Stomach (tissue), 9 donors: ENCODE measurements around the gene CERS6. TPM values are rescaled to one million over a fixed set of nuclear protein-coding genes. Genes with fewer than 3 reads are reported as not detected.
A peak's percentile ranks its signal among the peaks of the same experiment; 100 is the strongest.

Source experiments
- DNase-seq, 2 donors: peaks; one replicate each; pipeline versions ENCODE4 v3.0.0 to v3.0.0-alpha.2; 2013 to 2019
- H3K27ac ChIP-seq, 5 donors: fragments of 200-600 bp in 4 of 5; sonication (generic) in 4 of 5; one replicate each; pipeline ENCODE4 v1.5.1; 2013 to 2019; ENCODE audit warnings: mild to moderate bottlenecking in 1 of 5, moderate library complexity in 1 of 5
- H3K27me3 ChIP-seq, 3 donors: fragments of 200-600 bp; sonication (generic); one replicate each; pipeline ENCODE4 v1.5.1; 2017 to 2019; ENCODE audit warnings: mixed run types in 1 of 3
- H3K36me3 ChIP-seq, 4 donors: fragments of 200-600 bp; sonication (generic); 1 replicate in 3 of 4; 2 replicates in 1 of 4; pipeline ENCODE4 v1.5.1; 2016 to 2019
- H3K4me1 ChIP-seq, 4 donors: fragments of 200-600 bp; sonication (generic); one replicate each; pipeline ENCODE4 v1.5.1; 2016 to 2019
- H3K4me3 ChIP-seq, 4 donors: fragments of 200-600 bp; sonication (generic) in 3 of 4; one replicate each; pipeline ENCODE4 v1.5.1; 2016 to 2019; ENCODE audit warnings: mild to moderate bottlenecking in 1 of 4
- H3K9me3 ChIP-seq, 4 donors: fragments of 200-600 bp; sonication (generic); one replicate each; pipeline ENCODE4 v1.5.1; 2016 to 2019
- EP300 ChIP-seq: sonication (generic); formaldehyde crosslinking; IDR thresholded peaks from one replicate; pipeline ENCODE4 v1.6.1; 2017; ENCODE audit warnings: antibody characterized with exemption
- POLR2A ChIP-seq, 4 donors: fragments of 450-650 bp; IDR thresholded peaks; one replicate each; pipeline ENCODE4 v1.6.1; 2016; ENCODE audit warnings: antibody characterized with exemption in 4 of 4, control low read depth in 2 of 4, mild to moderate bottlenecking in 1 of 4, moderate library complexity in 1 of 4
- POLR2AphosphoS5 ChIP-seq, 3 donors: sonication (generic); formaldehyde crosslinking; IDR thresholded peaks; one replicate each; pipeline ENCODE4 v1.6.1; 2016; ENCODE audit warnings: antibody characterized with exemption in 3 of 3
- WGBS, 5 donors: extraction: QIAGEN DNeasy Blood & Tissue Kit in 3 of 5; methylation state at CpG; one replicate each; pipeline versions ENCODE4 v1.1.5 to v1.1.7; 2013 to 2018; 5-methylcytosine and 5-hydroxymethylcytosine counted together
- intact Hi-C: fragments of 100-400 bp; cut with DNase I; formaldehyde crosslinking; loops from one replicate; pipeline ENCODE4 v1.15.1; 2023; ENCODE audit warnings: low total_unique reads
- polyA plus RNA-seq, 3 donors: library from polyadenylated mRNA; stranded (reverse); fragments of 200-250 nt; gene quantifications; one replicate each; pipeline ENCODE4 v1.2.3, GENCODE V29; 2013
- total RNA-seq, 5 donors: library from RNA; depleted of rRNA; stranded (reverse); fragments of >200 nt; gene quantifications; one replicate each; pipeline versions ENCODE4 v1.1.0 to v1.2.3, GENCODE V29; 2014 to 2016
- TF ChIP-seq, protein P1 (sequence below), 7 experiments: fragments of 450-650 bp in 4 of 7; fragments of 200-600 bp in 3 of 7; sonication (generic) in 3 of 7; IDR thresholded peaks; one replicate each; pipeline ENCODE4 v1.5.1; 2016 to 2019; ENCODE audit warnings: antibody characterized with exemption in 7 of 7, control low read depth in 2 of 7, mild to moderate bottlenecking in 1 of 7
- donor health status: healthy with polysubstance abuse.
- donor health status: Bipolar disorder and iron deficiency.
- donor health status: healthy.

The CERS6 gene
- total and polyA plus RNA-seq, 8 donors = 4.0 to 102 (median 53.2) TPM

DNA sequence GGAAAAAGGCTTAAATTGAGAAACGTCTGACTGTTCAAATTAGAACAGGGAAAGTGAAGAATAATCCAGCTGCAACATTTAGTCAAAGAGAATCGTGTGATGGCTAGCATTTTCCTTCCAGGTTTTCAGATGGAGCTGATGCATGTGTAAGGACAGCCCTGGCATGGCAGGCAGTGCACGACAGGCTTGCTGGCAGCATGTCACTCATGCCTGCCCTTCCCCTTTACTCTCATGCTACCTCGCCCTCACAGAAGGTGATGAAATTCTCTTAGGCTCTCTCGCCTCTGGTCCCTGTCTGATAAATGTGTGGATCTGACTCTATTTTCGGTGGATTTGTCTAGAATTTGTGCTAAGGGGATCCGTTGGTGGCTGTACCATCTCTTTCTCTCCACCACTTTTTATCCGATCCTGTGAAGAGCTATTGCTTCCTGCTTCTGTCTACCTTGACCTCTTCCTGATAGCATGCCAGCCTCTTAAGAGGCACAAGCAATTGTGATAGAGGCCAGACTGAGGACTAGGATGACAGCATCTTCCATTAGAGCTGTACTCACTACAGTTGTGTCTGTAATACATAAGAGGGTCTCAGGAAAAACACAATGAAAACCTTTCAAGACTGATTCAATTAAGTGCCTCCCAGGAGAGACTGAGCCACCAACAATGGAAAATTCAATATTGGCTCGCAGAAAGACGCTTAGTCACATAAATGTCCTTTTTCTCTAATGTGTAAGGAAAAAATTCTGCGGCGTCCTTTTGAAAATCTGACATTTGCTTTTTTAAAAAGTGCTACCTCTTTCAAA lies 280.8 kb downstream of the CERS6 start:
- 88 to 93% (median 90%) methylated on average over 12 of the region's 12 CpGs for WGBS, 5 donors
- Histone ChIP-seq H3K9me3 (no peaks in the 10 kb centered on the region), H3K27me3 (no peaks in the 10 kb centered on the region), H3K4me1 (peaks cover 0 to 25% (median 9%) of the 10 kb centered on the region in 4 donors), H3K36me3 (peaks cover 0 to 3% (median 0%) of the 10 kb centered on the region in 4 donors), H3K4me3 (no peak overlapping the region), H3K27ac (no peak overlapping the region)
- intact Hi-C loops = no loop called here
- TF ChIP-seq POLR2AphosphoS5 (IDR thresholded peaks at IDR 0.05) (no peak), EP300 (no peak), POLR2A (IDR thresholded peaks at IDR 0.05) (no peak)
- TF ChIP-seq, protein P1, sequence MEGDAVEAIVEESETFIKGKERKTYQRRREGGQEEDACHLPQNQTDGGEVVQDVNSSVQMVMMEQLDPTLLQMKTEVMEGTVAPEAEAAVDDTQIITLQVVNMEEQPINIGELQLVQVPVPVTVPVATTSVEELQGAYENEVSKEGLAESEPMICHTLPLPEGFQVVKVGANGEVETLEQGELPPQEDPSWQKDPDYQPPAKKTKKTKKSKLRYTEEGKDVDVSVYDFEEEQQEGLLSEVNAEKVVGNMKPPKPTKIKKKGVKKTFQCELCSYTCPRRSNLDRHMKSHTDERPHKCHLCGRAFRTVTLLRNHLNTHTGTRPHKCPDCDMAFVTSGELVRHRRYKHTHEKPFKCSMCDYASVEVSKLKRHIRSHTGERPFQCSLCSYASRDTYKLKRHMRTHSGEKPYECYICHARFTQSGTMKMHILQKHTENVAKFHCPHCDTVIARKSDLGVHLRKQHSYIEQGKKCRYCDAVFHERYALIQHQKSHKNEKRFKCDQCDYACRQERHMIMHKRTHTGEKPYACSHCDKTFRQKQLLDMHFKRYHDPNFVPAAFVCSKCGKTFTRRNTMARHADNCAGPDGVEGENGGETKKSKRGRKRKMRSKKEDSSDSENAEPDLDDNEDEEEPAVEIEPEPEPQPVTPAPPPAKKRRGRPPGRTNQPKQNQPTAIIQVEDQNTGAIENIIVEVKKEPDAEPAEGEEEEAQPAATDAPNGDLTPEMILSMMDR (IDR thresholded peaks at IDR 0.05) = no peak
- no peak for DNase-seq

DNA sequence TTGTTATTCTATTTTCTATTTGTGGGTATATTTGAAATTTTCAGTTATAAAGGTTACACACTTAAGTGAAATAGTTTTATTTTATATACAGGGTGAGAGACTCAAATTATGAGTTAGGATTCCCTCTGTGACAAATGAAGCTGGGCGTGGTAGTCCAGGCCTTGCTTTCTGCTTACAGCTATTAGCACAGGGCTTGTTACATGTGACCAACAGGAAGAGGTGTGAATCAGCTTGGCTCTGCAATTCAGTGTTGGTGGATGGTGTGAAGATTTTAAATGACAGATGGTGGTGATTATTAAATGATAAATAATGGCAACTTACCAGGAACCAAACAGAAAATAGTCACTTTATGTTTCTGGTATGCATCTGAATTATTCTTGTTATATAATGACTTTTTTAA lies 282.0 kb downstream of the CERS6 start:
- peaks cover 0 to 3% (median 0%) of the 10 kb centered on the region in 4 donors for H3K36me3 ChIP-seq
- WGBS, 5 donors = 80 to 93% (median 86%) methylated on average over 1 of the region's 1 CpG
- H3K4me3 ChIP-seq = no peak overlapping the region
- intact Hi-C loops = no loop called here
- DNase-seq = peak in 1 of 2 donors; percentile 42
- TF ChIP-seq POLR2AphosphoS5 (IDR thresholded peaks at IDR 0.05) (no peak), EP300 (no peak), POLR2A (IDR thresholded peaks at IDR 0.05) (no peak)
- TF ChIP-seq, protein P1 (IDR thresholded peaks at IDR 0.05) = no peak
- H3K27me3 ChIP-seq = no peaks in the 10 kb centered on the region
- peaks cover 0 to 32% (median 12%) of the 10 kb centered on the region in 4 donors for H3K4me1 ChIP-seq
- H3K9me3 ChIP-seq = no peaks in the 10 kb centered on the region
- H3K27ac ChIP-seq = no peak overlapping the region

DNA sequence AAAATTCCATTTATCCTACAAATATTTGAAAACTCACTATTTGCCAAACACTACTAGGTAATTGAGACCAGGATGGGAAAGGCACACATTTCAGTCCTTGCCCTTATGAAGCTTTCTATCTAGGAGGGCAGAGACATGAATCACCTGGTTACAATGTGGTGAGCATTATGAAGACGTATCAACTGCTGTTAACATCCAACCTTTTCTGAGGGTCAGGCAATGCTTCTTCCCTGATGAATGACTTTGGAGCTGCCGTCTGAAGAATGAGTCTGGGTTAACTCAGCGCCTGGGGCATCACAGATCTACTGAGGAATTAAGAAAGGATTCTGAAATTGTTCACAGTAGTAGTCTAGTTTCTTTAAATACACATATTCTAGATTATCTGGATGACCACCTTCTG lies 284.3 kb downstream of the CERS6 start:
- TF ChIP-seq EP300 (no peak), POLR2AphosphoS5 (IDR thresholded peaks at IDR 0.05) (no peak), POLR2A (IDR thresholded peaks at IDR 0.05) (no peak)
- TF ChIP-seq, protein P1 (IDR thresholded peaks at IDR 0.05) = no peak
- H3K27ac ChIP-seq = no peak overlapping the region
- intact Hi-C loops = no loop called here
- 82 to 98% (median 92%) methylated on average over 3 of the region's 3 CpGs for WGBS, 5 donors
- peaks cover 0 to 42% (median 19%) of the 10 kb centered on the region in 4 donors for H3K4me1 ChIP-seq
- H3K4me3 ChIP-seq = no peak overlapping the region
- H3K27me3 ChIP-seq = no peaks in the 10 kb centered on the region
- no peak for DNase-seq
- H3K36me3 ChIP-seq = peaks cover 0 to 3% (median 0%) of the 10 kb centered on the region in 4 donors
- no peaks in the 10 kb centered on the region for H3K9me3 ChIP-seq

DNA sequence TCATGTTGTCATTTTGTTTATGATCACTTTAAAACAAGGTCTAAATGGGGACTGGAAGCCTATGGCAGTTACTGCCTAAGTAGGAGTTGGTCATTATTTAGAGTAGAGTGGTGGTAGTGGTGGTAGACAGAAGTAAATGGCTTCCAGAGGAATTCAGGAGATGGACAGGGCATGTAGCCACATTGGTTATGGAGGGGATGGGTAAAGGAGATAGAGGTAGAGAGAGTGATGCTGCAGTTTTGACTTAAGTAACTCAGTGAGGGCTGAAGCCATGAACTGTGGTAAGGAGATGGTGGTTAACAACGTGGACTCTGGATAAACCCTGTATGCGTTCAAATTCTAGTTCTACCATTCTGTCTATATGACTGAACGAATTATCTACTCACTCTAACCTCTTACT lies 284.7 kb downstream of the CERS6 start:
- Histone ChIP-seq H3K27ac (no peak overlapping the region), H3K36me3 (peaks cover 0 to 3% (median under 1%) of the 10 kb centered on the region in 4 donors), H3K27me3 (no peaks in the 10 kb centered on the region), H3K4me3 (no peak overlapping the region), H3K9me3 (no peaks in the 10 kb centered on the region), H3K4me1 (peaks cover 0 to 42% (median 19%) of the 10 kb centered on the region in 4 donors)
- no peak for DNase-seq
- no peak for TF ChIP-seq POLR2AphosphoS5 (IDR thresholded peaks at IDR 0.05)
- no peak for TF ChIP-seq EP300
- no peak for TF ChIP-seq POLR2A (IDR thresholded peaks at IDR 0.05)
- TF ChIP-seq, protein P1 (IDR thresholded peaks at IDR 0.05) = no peak
- 61 to 79% (median 73%) methylated on average over 3 of the region's 3 CpGs for WGBS, 5 donors
- intact Hi-C loops = no loop called here
